GM12892 (cell line): ENCODE results near the gene PAH.

Source experiments
- POLR2A ChIP-seq: IDR thresholded peaks from 2 replicates; pipeline ENCODE4 v1.6.1; 2011; ENCODE audit warnings: low read depth, low read length, control low read depth
- POLR2AphosphoS5 ChIP-seq: IDR thresholded peaks from 2 replicates; pipeline ENCODE4 v1.6.1; 2011; ENCODE audit warnings: low read depth, low read length, control low read depth
- TAF1 ChIP-seq: IDR thresholded peaks from 2 replicates; pipeline ENCODE4 v1.6.1; 2011; ENCODE audit warnings: low read depth, mild to moderate bottlenecking, control low read depth, low read length, borderline replicate concordance

- TF ChIP-seq POLR2A = no peak
- no peak for TF ChIP-seq TAF1
- TF ChIP-seq POLR2AphosphoS5 = no peak
Measured at GRCh38 chr12:102862486-102862885, 54.6 kb downstream of the PAH start.
